GF-D8 (cell line): ENCODE results near the gene CLECL1.
"Not testable (repeated sequence)": the region's sequence is repeated elsewhere in the genome, so short reads cannot be mapped to it uniquely, and the experiment has no call there.

Source experiments
- DNase-seq: peaks from one replicate; lab custom pipeline; 2025; lab: John Stamatoyannopoulos, UW

Gene CLECL1

GRCh38 chr12:9694241-9694640 is 38.7 kb downstream of the CLECL1 start:
- no peak for DNase-seq

DNA sequence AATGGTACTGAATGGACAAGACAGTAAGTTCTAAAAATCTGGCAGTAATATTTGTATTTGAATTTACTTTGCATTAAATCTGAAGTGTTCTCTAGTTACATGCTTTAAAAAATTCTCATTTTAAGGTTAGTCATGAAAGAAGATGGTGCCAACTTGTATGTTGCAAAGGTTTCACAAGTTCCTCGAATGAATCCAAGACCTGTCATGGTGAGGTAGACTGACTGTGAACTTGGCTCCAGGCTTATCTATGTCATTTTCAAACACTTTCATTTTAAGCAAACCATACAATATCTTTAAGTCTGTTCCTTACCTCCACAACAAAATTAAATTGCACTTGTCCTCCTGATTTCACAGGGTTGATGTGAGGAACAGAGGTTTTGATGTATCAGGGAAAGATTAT is 40.0 kb downstream of the CLECL1 start:
- DNase-seq, result no peak

- no peak for DNase-seq
Measured at GRCh38 chr12:9687228-9687627, 45.7 kb downstream of the CLECL1 start.

DNA sequence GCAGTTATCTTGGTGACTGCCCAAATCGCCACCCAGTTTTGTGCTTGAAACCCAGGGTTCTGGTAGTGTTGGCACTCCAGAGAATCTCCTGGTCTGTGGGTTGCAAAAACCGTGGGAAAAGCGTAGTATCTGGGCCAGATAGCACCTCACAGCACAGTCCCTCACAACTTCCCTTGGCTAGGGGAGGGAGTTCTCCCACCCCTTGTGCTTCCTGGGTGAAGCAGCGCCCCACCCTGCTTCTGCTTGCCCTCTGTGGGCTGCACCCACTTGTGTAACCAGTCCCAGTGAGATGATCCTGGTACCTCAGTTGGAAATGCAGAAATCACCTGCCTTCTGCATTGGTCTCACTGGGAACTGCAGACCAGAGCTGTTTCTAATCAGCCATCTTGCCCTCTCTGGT is 47.0 kb downstream of the CLECL1 start:
- no peak for DNase-seq

DNA sequence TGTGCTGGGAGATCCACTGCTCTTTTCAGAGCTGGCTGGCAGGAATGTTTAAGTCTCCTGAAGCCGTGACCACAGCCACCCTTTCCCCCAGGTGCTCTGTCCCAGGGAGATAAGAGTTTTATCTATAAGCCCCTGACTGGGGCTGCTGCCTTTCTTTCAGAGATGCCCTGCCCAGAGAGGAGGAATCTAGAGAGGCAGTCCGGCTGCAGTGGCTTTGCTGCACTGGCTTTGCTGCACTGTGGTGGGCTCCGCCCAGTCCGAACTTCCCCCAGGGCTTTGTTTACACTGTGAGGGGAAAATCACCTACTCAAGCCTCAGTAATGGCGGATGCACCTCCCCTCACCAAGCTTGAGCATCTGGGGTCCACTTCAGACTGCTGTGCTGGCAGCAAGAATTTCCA is 47.5 kb downstream of the CLECL1 start:
- not testable (repeated sequence) for DNase-seq

DNA sequence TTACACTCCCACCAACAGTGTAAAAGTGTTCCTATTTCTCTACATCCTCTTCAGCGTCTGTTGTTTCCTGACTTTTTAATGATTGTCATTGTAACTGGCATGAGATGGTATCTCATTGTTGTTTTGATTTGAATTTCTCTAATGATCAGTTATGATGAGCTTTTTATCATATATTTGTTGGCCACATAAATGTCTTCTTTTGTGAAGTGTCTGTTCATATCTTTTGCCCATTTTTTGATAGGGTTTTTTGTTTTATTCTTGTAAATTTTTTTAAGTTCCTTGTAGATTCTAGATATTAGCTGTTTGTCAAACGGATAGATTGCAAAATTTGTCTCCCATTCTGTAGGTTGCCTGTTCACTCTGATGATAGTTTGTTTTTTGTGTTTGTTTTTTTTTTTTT is 49.9 kb downstream of the CLECL1 start:
- DNase-seq, result not testable (repeated sequence)

GRCh38 chr12:9682508-9682907 is 50.4 kb downstream of the CLECL1 start:
- not testable (repeated sequence) for DNase-seq

GRCh38 chr12:9674226-9674590 is 58.7 kb downstream of the CLECL1 start:
- DNase-seq, result no peak

- no peak for DNase-seq
Measured at GRCh38 chr12:9673404-9674225, 59.3 kb downstream of the CLECL1 start.
